ENCODE measurements around the gene NR6A1.

Gene NR6A1

DNA sequence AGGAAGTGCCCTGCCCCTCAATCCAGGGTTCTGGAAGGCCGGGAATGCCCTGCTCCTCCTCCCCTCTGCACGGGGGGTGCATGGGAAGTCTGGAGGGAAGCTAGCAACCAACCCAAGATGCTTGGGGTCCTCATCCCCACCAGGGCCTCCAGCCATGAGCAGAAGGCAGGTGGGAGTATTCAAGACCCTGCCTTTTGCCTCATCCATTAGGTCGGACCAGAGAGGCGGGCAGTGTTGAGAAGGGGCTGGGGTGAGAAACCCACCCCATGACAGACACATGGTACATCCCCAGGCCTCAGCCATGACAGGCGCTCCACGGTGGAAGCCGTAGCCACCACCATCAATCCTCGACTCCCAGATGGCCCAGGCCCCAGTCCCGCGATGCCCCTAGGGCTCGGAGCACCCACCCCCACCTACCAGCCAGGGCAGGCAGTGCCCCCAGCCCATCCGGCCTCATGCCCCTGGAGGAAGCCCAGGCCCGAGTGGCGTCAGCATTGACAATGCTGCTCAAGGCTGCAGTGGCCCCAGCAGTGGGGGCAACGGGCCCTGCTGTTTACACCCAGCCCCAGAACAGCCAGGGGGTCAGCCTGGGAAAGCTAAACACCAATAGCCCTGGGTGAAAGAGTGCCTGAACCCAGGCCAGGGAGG is 272.5 kb downstream of the NR6A1 start:
- Histone ChIP-seq H3K36me3 (no peaks in the 10 kb centered on the region), H3K4me3 (no peak overlapping the region), H3K27ac (no peak overlapping the region), H3K9me3 (no peaks in the 10 kb centered on the region), H3K4me1 (peaks cover 0 to 8% (median 6%) of the 10 kb centered on the region in 4 donors), H3K27me3 (peaks cover 0 to 83% of the 10 kb centered on the region in 2 donors)
- no peak for DNase-seq
- intact Hi-C loops (cut with DNase I; ENCODE audit: low total_unique reads), result no loop called here
- TF ChIP-seq, protein P1, sequence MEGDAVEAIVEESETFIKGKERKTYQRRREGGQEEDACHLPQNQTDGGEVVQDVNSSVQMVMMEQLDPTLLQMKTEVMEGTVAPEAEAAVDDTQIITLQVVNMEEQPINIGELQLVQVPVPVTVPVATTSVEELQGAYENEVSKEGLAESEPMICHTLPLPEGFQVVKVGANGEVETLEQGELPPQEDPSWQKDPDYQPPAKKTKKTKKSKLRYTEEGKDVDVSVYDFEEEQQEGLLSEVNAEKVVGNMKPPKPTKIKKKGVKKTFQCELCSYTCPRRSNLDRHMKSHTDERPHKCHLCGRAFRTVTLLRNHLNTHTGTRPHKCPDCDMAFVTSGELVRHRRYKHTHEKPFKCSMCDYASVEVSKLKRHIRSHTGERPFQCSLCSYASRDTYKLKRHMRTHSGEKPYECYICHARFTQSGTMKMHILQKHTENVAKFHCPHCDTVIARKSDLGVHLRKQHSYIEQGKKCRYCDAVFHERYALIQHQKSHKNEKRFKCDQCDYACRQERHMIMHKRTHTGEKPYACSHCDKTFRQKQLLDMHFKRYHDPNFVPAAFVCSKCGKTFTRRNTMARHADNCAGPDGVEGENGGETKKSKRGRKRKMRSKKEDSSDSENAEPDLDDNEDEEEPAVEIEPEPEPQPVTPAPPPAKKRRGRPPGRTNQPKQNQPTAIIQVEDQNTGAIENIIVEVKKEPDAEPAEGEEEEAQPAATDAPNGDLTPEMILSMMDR (IDR thresholded peaks at IDR 0.05), result no peak

DNA sequence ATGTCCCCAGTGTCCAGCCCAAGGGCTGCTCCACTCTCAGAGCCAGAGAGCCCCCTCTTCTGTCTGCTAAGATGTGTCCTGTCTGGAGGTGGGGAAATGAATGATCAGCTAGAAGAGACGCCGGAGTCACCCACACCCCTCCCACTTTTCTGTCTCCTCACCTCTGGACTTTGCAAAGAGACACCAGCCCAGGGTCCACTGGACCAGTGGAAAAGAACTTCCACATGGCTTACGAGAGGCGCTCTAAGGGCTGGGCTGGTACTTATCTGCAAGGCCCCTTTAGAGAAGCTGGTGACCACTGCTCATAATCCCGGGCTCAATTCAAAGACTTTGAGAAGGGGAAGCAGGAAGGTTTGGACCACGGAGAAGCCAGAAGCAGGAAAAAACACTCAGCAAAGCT is 273.1 kb downstream of the NR6A1 start:
- H3K9me3 ChIP-seq, result no peaks in the 10 kb centered on the region
- H3K27ac ChIP-seq, result no peak overlapping the region
- DNase-seq, result no peak
- TF ChIP-seq, protein P1 (IDR thresholded peaks at IDR 0.05), result no peak
- intact Hi-C loops (cut with DNase I; ENCODE audit: low total_unique reads), result no loop called here
- peaks cover 0 to 81% of the 10 kb centered on the region in 2 donors for H3K27me3 ChIP-seq
- H3K4me3 ChIP-seq, result no peak overlapping the region
- no peaks in the 10 kb centered on the region for H3K36me3 ChIP-seq
- H3K4me1 ChIP-seq, result peaks cover 0 to 3% (median under 1%) of the 10 kb centered on the region in 4 donors

DNA sequence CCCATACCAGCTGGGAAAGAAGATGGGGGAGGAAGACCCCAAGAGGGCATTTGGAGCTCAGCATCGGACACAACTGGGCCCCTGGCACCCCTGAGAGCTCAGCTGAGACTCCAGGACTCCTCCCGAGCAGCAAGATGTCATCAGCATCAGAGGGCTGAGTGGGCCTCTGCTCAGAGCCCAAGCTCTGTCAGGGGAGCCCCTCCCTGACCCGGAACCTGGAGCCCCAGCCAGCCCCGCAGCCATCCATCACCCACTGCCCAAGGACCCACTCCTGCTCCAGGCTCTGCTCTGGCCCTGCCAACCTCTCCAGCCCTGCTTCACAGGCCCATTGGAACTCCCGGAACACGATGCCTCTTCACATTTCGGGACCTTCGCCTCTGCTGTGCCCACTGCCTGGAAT is 273.7 kb downstream of the NR6A1 start:
- Histone ChIP-seq H3K9me3 (no peaks in the 10 kb centered on the region), H3K4me3 (no peak overlapping the region), H3K4me1 (no peaks in the 10 kb centered on the region), H3K27ac (no peak overlapping the region), H3K36me3 (no peaks in the 10 kb centered on the region), H3K27me3 (peaks cover 0 to 81% of the 10 kb centered on the region in 2 donors)
- intact Hi-C loops (cut with DNase I; ENCODE audit: low total_unique reads), result no loop called here
- TF ChIP-seq, protein P1 (IDR thresholded peaks at IDR 0.05), result no peak
- no peak for DNase-seq

DNA sequence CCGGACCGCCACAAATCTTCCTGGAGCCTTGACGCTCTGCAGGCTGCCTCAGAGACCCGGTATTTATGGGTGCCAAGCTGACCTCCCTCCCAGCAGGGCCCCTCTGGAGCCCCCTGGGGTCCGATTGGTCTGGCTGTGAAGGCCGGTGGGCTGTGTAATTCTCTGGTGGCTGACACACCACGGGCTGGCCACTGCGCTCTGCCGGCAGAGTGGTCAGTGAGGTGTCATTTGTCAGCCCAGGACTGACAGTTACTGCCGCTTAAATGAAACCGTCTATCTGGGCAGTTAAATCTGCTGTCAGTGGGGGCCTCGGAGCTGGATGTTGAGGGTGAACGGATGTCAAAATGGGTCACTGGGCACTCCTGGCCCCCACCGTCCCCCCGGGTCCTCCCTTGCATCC is 274.6 kb downstream of the NR6A1 start:
- TF ChIP-seq, protein P1 (IDR thresholded peaks at IDR 0.05), result no peak
- Histone ChIP-seq H3K4me1 (no peaks in the 10 kb centered on the region), H3K36me3 (no peaks in the 10 kb centered on the region), H3K27ac (no peak overlapping the region), H3K9me3 (no peaks in the 10 kb centered on the region), H3K27me3 (peaks cover 0 to 78% of the 10 kb centered on the region in 2 donors), H3K4me3 (no peak overlapping the region)
- DNase-seq, result no peak
- intact Hi-C loops (cut with DNase I; ENCODE audit: low total_unique reads), result no loop called here

DNA sequence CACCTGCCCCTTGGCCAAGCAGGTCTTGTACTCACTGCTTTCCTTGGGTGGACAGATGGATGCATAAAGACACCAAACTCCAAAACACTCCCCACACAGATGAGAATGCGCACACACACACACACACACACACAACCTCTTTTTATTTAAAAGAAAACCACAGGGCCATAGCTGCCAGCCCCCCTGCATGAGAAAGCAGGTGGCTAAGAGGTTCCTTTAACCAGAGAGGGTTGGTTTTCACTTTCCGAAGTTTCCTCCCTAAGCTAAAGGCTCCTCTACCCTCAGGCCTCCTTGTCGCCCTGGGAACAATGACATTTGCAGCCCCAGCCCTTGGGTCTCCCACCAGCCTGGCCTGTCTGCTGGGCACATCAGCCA is 275.0 kb downstream of the NR6A1 start:
- DNase-seq, result no peak
- no peak overlapping the region for H3K4me3 ChIP-seq
- TF ChIP-seq, protein P1 (IDR thresholded peaks at IDR 0.05), result no peak
- no peaks in the 10 kb centered on the region for H3K36me3 ChIP-seq
- no peaks in the 10 kb centered on the region for H3K9me3 ChIP-seq
- intact Hi-C loops (cut with DNase I; ENCODE audit: low total_unique reads), result no loop called here
- H3K27ac ChIP-seq, result no peak overlapping the region
- no peaks in the 10 kb centered on the region for H3K4me1 ChIP-seq
- peaks cover 0 to 78% of the 10 kb centered on the region in 2 donors for H3K27me3 ChIP-seq

Data from tibial artery (tissue), 4 donors.